Tibial nerve (tissue), 4 donors: Measurements from ENCODE around the gene MRPS24.

ENCODE experiments used
- CTCF ChIP-seq, 5 experiments: fragments of 200-600 bp in 3 of 5; fragments of 450-650 bp in 2 of 5; sonication (generic) in 3 of 5; IDR thresholded peaks; one replicate each; pipeline ENCODE4 v1.5.1; 2016 to 2019; ENCODE audit warnings: antibody characterized with exemption in 5 of 5, mild to moderate bottlenecking in 3 of 5, moderate library complexity in 2 of 5
- EP300 ChIP-seq, 2 donors: sonication (generic); formaldehyde crosslinking; IDR thresholded peaks; one replicate each; pipeline ENCODE4 v1.6.1; 2017; ENCODE audit warnings: antibody characterized with exemption in 2 of 2, mild to moderate bottlenecking in 1 of 2
- POLR2A ChIP-seq, 2 donors: fragments of 450-650 bp; IDR thresholded peaks; one replicate each; pipeline ENCODE4 v1.6.1; 2017; ENCODE audit warnings: antibody characterized with exemption in 2 of 2, mild to moderate bottlenecking in 2 of 2, moderate library complexity in 2 of 2

- TF ChIP-seq CTCF (IDR thresholded peaks at IDR 0.05): no peak
- TF ChIP-seq POLR2A (IDR thresholded peaks at IDR 0.05): no peak
- no peak for TF ChIP-seq EP300 (IDR thresholded peaks at IDR 0.05)
Observed at GRCh38 chr7:43849047-43849446, 20.3 kb downstream of the MRPS24 start.
